ENCODE results near the gene CTNNA3. TPM values are rescaled to one million over a fixed set of nuclear protein-coding genes. Genes with fewer than 3 reads are reported as not detected.

CTNNA3 gene
- total and polyA plus RNA-seq, 7 donors: 0.85 to 66.2 (median 28.1) TPM

GRCh38 chr10:65891073-65891981 is 1804.7 kb downstream of the CTNNA3 start:
- H3K36me3 ChIP-seq (ENCODE audit: insufficient read depth in 1 of 2, low read depth in 1 of 2): no peaks in the 10 kb centered on the region
- no peaks in the 10 kb centered on the region for H3K9me3 ChIP-seq
- WGBS, 3 donors: 68 to 76% (median 74%) methylated on average over 3 of the region's 3 CpGs
- DNase-seq: no peak
- H3K27ac ChIP-seq: no peak overlapping the region
- H3K4me1 ChIP-seq: no peaks in the 10 kb centered on the region
- H3K4me3 ChIP-seq: no peak overlapping the region
- intact Hi-C loops (cut with DNase I): no loop called here
- no peaks in the 10 kb centered on the region for H3K27me3 ChIP-seq (ENCODE audit: insufficient read depth in 3 of 3, low read length in 2 of 3)
- no peak for ATAC-seq
- TF ChIP-seq CTCF (IDR thresholded peaks at IDR 0.05): no peak

- Histone ChIP-seq H3K4me1 (no peaks in the 10 kb centered on the region), H3K36me3 (ENCODE audit: insufficient read depth in 1 of 2, low read depth in 1 of 2) (no peaks in the 10 kb centered on the region), H3K4me3 (no peak overlapping the region), H3K9me3 (no peaks in the 10 kb centered on the region), H3K27ac (no peak overlapping the region), H3K27me3 (ENCODE audit: insufficient read depth in 3 of 3, low read length in 2 of 3) (no peaks in the 10 kb centered on the region)
- DNase-seq (no peak), ATAC-seq (no peak)
- intact Hi-C loops (cut with DNase I): no loop called here
- TF ChIP-seq CTCF (IDR thresholded peaks at IDR 0.05): no peak
Measured at GRCh38 chr10:65864529-65864928, 1831.5 kb downstream of the CTNNA3 start.

GRCh38 chr10:65864036-65864435 is 1832.0 kb downstream of the CTNNA3 start:
- no peak for TF ChIP-seq CTCF (IDR thresholded peaks at IDR 0.05)
- intact Hi-C loops (cut with DNase I): no loop called here
- H3K36me3 ChIP-seq (ENCODE audit: insufficient read depth in 1 of 2, low read depth in 1 of 2): no peaks in the 10 kb centered on the region
- H3K4me1 ChIP-seq: no peaks in the 10 kb centered on the region
- no peaks in the 10 kb centered on the region for H3K27me3 ChIP-seq (ENCODE audit: insufficient read depth in 3 of 3, low read length in 2 of 3)
- ATAC-seq (no peak), DNase-seq (no peak)
- no peaks in the 10 kb centered on the region for H3K9me3 ChIP-seq
- H3K4me3 ChIP-seq: no peak overlapping the region
- H3K27ac ChIP-seq: no peak overlapping the region

Other genes starting within 250 kb of the CTNNA3 start
- gene DNAJC12, start 142.0 kb upstream of the CTNNA3 start, total RNA-seq: 1 to 10 TPM; 5.8 to 9.2 (median 7.7) TPM
- gene DNAJC12, start 142.0 kb upstream of the CTNNA3 start, polyA plus RNA-seq: 10 to 100 TPM in 2 of 3 donors, 1 to 10 TPM in 1; 2.1 to 20.4 (median 13.8) TPM
- 10 to 100 TPM; 14.7 to 24.3 (median 18.6) TPM for gene SIRT1, start 188.5 kb upstream of the CTNNA3 start, total RNA-seq
- gene SIRT1, start 188.5 kb upstream of the CTNNA3 start, polyA plus RNA-seq: 10 to 100 TPM in 2 of 3 donors, 1 to 10 TPM in 1; 7.8 to 21.4 (median 16.1) TPM

All from psoas muscle (tissue), 8 donors.